ENCODE measurements around the gene NUDT19. TPM values are rescaled to one million over a fixed set of nuclear protein-coding genes. Genes with fewer than 3 reads are reported as not detected.

NUDT19 gene
- total RNA-seq = 12.3 and 14.9 TPM in 2 replicates

GRCh38 chr19:32691291-32691951 lies at the start of gene NUDT19:
Gene NUDT19 (plus strand): TSS chr19:32691821. CDS start chr19:32691961, 140 bp downstream.

GRCh38 chr19:32674931-32675719 lies 16.5 kb upstream of the NUDT19 start, which contains the start of gene ANKRD27:
Gene ANKRD27 (minus strand): TSS chr19:32675180. CDS start chr19:32659015, 16,165 bp downstream.

GRCh38 chr19:32675720-32676185 lies 15.9 kb upstream of the NUDT19 start, which contains the start of gene RGS9BP:
Gene RGS9BP (plus strand): TSS chr19:32675848. CDS start chr19:32676264, 416 bp downstream.

GRCh38 chr19:32719611-32720059 lies 28.0 kb downstream of the NUDT19 start, which contains the start of gene TDRD12:
Gene TDRD12 (plus strand): TSS chr19:32719767. CDS start chr19:32720073, 306 bp downstream.

Other genes with a start within 250 kb of the NUDT19 start
- gene PDCD5, start 110.6 kb upstream of the NUDT19 start, total RNA-seq = 84.2 and 219 TPM in 2 replicates
- 16.0 and 20.7 TPM in 2 replicates for gene ANKRD27, start 16.6 kb upstream of the NUDT19 start, total RNA-seq
- gene RGS9BP, start 16.0 kb upstream of the NUDT19 start, total RNA-seq = 0.16 TPM in 1 of 2 replicates, not detected in the other
- gene TDRD12, start 27.9 kb downstream of the NUDT19 start, total RNA-seq = 0.26 TPM in 1 of 2 replicates, not detected in the other
- gene SLC7A9, start 177.9 kb downstream of the NUDT19 start, total RNA-seq = not detected in 2 replicates

Measured in epithelial cell of alveolus of lung (primary cell).